Spleen (tissue), 7 donors: ENCODE data around the gene ADGRG1.

Experiments used
- CTCF ChIP-seq, 11 experiments: fragments of 200-600 bp in 7 of 11; fragments of 450-650 bp in 4 of 11; sonication (generic) in 4 of 11; IDR thresholded peaks in 8 of 11; conservative IDR thresholded peaks in 3 of 11; 1 replicate in 7 of 11; 2 replicates in 4 of 11; pipeline versions ENCODE4 v1.4.0 to v1.8.0; 2016 to 2021; ENCODE audit warnings: antibody characterized with exemption in 11 of 11, inconsistent platforms in 4 of 11, mild to moderate bottlenecking in 1 of 11
- POLR2A ChIP-seq, 3 donors: fragments of 450-650 bp; IDR thresholded peaks; one replicate each; pipeline ENCODE4 v1.5.1; 2017; ENCODE audit warnings: antibody characterized with exemption in 3 of 3, mild to moderate bottlenecking in 1 of 3
- POLR2AphosphoS5 ChIP-seq, 3 donors: sonication (generic); formaldehyde crosslinking; IDR thresholded peaks; one replicate each; pipeline ENCODE4 v1.5.1; 2017; ENCODE audit warnings: antibody characterized with exemption in 3 of 3
- donor health status: DM: no; HTN: no; CAD: no; lungs with moderate emphysema.
- donor health status: DM: no; HTN: no; CAD: no.
- donor health status: DM: no; HTN: no; CAD: no.

DNA sequence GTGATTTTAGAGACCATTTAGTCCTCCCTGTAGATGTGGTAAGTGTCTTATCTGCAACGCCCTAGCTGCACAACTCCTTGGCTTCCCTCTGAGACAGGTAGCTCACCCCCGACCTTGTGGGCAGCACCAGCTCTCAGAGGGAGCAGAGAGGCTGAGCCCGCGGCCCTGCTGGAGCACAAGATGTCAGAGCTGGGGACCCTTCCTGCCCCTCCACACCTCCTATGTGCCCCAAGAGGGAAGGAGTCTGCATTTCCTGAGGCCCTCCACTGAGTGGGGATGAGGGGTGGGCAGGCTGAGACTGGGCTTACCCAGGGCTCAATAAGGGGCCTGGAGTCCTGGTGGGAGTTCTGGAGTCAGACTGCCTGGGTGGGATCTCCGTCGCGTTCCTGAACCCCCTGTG, 12.2 kb upstream of the ADGRG1 start:
- TF ChIP-seq CTCF (IDR thresholded peaks at IDR 0.05 in 8 of 11, conservative IDR thresholded peaks at IDR 0.05 in 3 of 11) (no peak), POLR2AphosphoS5 (IDR thresholded peaks at IDR 0.05) (no peak), POLR2A (IDR thresholded peaks at IDR 0.05) (no peak)
